HG02678 (cell line): ENCODE results near the gene FAM181A.

ENCODE experiments used
- ATAC-seq: cut with Tn5 transposase; IDR thresholded peaks from one replicate; pipeline ENCODE4 v1.9.1; 2021; ENCODE audit warnings: mild to moderate bottlenecking, moderate library complexity; ENCODE audit not compliant: unreplicated experiment

The FAM181A gene

GRCh38 chr14:93947282-93947681 is 20.1 kb downstream of the FAM181A start:
- no peak for ATAC-seq

- ATAC-seq, result no peak
Observed at GRCh38 chr14:93949511-93950075, 22.4 kb downstream of the FAM181A start.

DNA sequence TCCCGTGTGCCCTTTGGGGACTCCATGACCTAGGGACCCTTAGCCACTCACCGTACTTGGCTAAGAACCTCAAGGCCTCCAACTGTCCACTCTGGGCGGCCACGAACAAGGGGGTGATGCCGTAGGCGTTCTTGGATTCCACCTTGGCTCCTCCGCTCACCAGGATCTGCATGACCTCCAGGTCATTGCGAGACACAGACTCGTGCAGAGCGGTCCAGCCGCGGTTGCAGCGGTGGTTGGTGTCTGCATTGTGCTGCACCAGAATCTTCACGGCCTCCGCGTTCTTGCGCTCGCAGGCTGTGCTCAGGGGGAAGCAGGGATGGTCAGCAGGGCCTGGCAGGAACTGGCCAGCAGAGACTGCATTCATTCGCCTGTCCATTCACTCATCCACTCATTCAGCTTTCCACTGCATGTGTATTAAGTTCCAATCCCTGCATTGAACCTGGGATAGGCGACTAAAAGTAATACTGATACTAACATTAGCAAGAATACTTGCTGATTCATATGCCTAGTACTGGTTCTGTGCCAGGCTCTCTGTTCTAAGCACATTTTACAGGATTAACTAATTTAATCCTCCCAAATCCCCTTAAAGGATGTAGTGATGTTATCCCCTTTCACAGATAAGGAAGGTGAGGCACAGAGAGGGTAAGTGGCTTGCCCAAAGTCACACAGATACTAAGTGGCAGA is 23.9 kb downstream of the FAM181A start:
- no peak for ATAC-seq

- ATAC-seq, result no peak
Observed at GRCh38 chr14:93951635-93952540, 24.7 kb downstream of the FAM181A start.

- ATAC-seq, result no peak
Observed at GRCh38 chr14:93952829-93953228, 25.7 kb downstream of the FAM181A start.

DNA sequence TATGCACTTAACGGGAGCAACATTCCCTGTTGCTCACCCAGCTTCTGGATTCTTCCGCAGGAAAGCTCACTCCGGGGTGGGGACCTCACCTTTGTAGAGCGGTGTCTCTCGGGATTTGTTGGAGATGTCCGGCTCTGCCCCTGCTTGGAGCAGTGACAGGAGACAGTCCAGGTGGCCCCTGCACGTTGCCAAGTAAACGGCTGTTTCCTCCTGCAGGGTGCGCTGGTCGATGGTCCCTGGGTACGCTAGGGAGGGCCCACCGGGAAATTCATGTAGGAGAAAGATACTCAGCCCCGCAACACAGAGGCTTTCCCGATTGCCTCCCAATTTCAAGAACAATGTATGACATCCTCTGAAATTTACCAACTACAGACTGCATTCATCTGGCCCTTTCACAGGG is 26.1 kb downstream of the FAM181A start:
- no peak for ATAC-seq

GRCh38 chr14:93953739-93954515 is 26.8 kb downstream of the FAM181A start:
- no peak for ATAC-seq

- no peak for ATAC-seq
Observed at GRCh38 chr14:93954516-93954830, 27.3 kb downstream of the FAM181A start.

- ATAC-seq, result peak; percentile 35
Observed at GRCh38 chr14:93954900-93955849, 28.0 kb downstream of the FAM181A start.

- ATAC-seq, result no peak
Observed at GRCh38 chr14:93955850-93956481, 28.8 kb downstream of the FAM181A start.

DNA sequence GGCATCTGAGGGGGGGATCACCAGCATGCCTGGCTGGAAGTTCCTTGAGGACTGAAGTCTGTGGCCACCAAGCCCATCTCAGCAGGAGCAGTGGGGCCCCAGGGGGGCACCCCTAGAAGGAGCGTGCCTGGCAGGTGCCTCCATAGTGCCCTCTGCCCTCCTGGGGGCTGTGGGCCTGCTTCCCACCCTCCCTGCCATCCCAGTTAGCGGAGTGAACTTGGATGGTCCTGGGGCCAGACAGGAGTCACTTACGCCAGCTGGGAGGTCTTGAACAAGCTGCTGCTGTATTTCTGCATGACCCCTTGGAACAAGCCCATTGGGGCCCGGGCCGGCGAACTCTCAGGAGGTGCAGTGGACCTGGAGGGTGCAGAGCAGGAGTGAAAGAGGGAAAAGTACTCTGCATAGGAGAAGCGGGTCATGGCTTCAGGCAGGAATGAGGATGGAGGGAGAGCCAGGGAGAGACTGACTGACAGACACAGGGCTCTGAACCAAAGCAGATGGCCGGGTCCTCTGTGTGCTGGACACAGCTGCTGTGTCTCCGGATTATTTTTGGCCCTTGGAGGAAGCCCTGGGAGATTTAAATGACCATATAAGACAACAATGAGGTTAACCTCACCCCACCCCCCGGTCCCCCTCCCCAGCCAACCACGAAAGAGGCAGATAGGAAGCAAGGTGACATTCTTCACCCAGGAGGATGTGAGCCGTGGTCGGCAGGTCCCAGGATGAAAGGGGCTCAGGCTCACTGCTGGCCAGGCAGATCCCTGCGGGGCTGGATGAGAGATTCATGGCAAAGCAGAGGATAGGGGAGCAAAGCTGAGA is 29.6 kb downstream of the FAM181A start:
- no peak for ATAC-seq

DNA sequence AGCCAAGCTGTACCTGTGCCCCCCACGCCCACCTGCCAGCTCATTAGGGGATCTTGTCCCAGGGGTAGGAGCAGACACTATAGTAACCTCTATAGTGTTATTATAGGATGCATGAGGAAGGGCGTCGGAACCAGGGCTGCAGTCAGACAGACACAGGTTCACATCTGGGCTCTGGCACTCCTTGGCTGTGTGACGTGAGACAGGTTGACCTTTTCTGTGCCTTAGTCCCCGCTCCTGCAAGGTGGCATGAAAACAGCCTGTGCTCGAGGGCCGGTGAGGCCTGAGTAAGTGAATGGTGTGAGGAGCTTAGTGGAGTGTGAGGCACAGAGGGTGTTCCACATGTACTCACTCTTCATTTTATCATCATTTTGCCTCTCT is 30.2 kb downstream of the FAM181A start:
- no peak for ATAC-seq

GRCh38 chr14:93957751-93958566 is 30.8 kb downstream of the FAM181A start:
- ATAC-seq, result no peak

DNA sequence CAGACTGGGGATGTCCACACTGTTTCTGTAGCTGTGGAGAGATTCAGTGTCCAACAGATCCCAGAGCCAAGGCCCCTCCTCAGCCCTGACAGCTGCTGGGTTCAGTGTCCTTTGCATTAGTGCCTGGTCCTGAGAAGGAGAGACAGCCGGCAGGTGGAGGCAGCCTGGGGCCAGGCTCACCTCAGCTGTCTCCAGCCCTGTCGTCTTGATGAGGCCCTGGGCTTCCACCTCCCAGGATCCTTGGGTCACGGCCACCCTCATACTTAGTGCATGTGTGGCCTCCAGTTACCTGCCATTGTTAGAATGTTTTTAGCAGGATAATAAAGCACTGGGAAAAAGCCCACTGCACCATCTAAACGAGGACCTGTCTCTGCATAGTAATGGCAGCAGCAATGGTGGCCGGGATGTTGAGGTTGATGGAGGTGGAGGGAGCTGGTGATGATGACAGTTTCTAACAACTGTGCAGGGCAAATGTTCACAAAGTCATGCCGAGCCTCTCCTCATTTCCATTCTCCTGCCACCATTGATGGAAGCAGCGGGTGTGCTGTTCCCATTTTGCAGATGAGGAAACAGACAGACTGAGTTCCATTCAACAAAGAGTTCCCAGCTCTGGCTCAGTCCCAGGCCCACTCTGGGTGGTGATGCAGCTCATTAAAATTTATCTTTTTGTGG is 31.6 kb downstream of the FAM181A start:
- no peak for ATAC-seq

GRCh38 chr14:93959239-93960107 is 32.3 kb downstream of the FAM181A start:
- ATAC-seq, result peak; percentile 65

GRCh38 chr14:93960108-93960475 is 32.9 kb downstream of the FAM181A start:
- ATAC-seq, result no peak
